BE2C (cell line): Measurements from ENCODE around the gene SLC38A2.

Experiments
- DNase-seq: peaks from one replicate; pipeline ENCODE4 v3.0.0-alpha.2; 2020
- H3K27me3 ChIP-seq: fragments of 250-450 bp; sonication (Bioruptor Pico); 2 replicates; pipeline ENCODE4 v1.5.1; 2020; ENCODE audit warnings: mild to moderate bottlenecking
- H3K36me3 ChIP-seq: fragments of 250-450 bp; sonication (Bioruptor Pico); 2 replicates; pipeline ENCODE4 v1.5.1; 2020; ENCODE audit warnings: mild to moderate bottlenecking
- H3K4me1 ChIP-seq: fragments of 250-450 bp; sonication (Bioruptor Pico); 2 replicates; pipeline ENCODE4 v1.5.1; 2020
- H3K4me3 ChIP-seq: 2 replicates; pipeline ENCODE4 v1.5.1; 2011; ENCODE audit warnings: low read depth, low read length
- H3K9me3 ChIP-seq: fragments of 250-450 bp; sonication (Bioruptor Pico); 2 replicates; pipeline ENCODE4 v1.5.1; 2020
- CTCF ChIP-seq: IDR thresholded peaks from 2 replicates; pipeline ENCODE4 v1.5.1; 2012; ENCODE audit warnings: mild to moderate bottlenecking, low read depth, low read length

SLC38A2 gene

GRCh38 chr12:46374711-46375110 is 2.1 kb upstream of the SLC38A2 start:
- TF ChIP-seq CTCF, result no peak
- DNase-seq, result no peak
- H3K36me3 ChIP-seq, result peaks cover 15% of the 10 kb centered on the region
- H3K9me3 ChIP-seq, result no peaks in the 10 kb centered on the region
- H3K4me3 ChIP-seq, result no peak overlapping the region
- H3K27me3 ChIP-seq, result no peaks in the 10 kb centered on the region
- 0 out of 2 replicates have a peak, but pooled peaks cover 2% of the 10 kb centered on the region for H3K4me1 ChIP-seq

GRCh38 chr12:46374310-46374709 is 1.7 kb upstream of the SLC38A2 start:
- DNase-seq, result no peak
- Histone ChIP-seq H3K4me1 (0 out of 2 replicates have a peak, but pooled peaks cover 6% of the 10 kb centered on the region), H3K36me3 (peaks cover 19% of the 10 kb centered on the region), H3K27me3 (no peaks in the 10 kb centered on the region), H3K9me3 (no peaks in the 10 kb centered on the region), H3K4me3 (no peak overlapping the region)
- no peak for TF ChIP-seq CTCF

- Histone ChIP-seq H3K9me3 (no peaks in the 10 kb centered on the region), H3K4me1 (0 out of 2 replicates have a peak, but pooled peaks cover 7% of the 10 kb centered on the region), H3K27me3 (no peaks in the 10 kb centered on the region), H3K36me3 (peaks cover 26% of the 10 kb centered on the region), H3K4me3 (peak overlapping the region; percentile 93)
- peak; percentile 73 for DNase-seq
- peak; percentile 38 for TF ChIP-seq CTCF
Observed at GRCh38 chr12:46373301-46374296, 1.0 kb upstream of the SLC38A2 start.

- H3K9me3 ChIP-seq, result no peaks in the 10 kb centered on the region
- 0 out of 2 replicates have a peak, but pooled peaks cover 7% of the 10 kb centered on the region for H3K4me1 ChIP-seq
- peak; percentile 68 for DNase-seq
- H3K36me3 ChIP-seq, result peaks cover 43% of the 10 kb centered on the region
- no peaks in the 10 kb centered on the region for H3K27me3 ChIP-seq
- H3K4me3 ChIP-seq, result peak overlapping the region; percentile 93
- TF ChIP-seq CTCF, result no peak
Observed at GRCh38 chr12:46371718-46372543, 642 bp downstream of the SLC38A2 start.

- TF ChIP-seq CTCF, result no peak
- H3K36me3 ChIP-seq, result peaks cover 52% of the 10 kb centered on the region
- 0 out of 2 replicates have a peak, but pooled peaks cover 9% of the 10 kb centered on the region for H3K4me1 ChIP-seq
Observed at GRCh38 chr12:46370792-46371717, 1.5 kb downstream of the SLC38A2 start.

More at GRCh38 chr12:46370792-46371717, 1.5 kb downstream of the SLC38A2 start:
- no peaks in the 10 kb centered on the region for H3K27me3 ChIP-seq
- peak overlapping the region; percentile 93 for H3K4me3 ChIP-seq
- no peaks in the 10 kb centered on the region for H3K9me3 ChIP-seq
- peak; percentile 96 for DNase-seq
